LNCaP clone FGC (cell line): Measurements from ENCODE around the gene YOD1.

Experiments
- DNase-seq: peaks from one replicate; pipeline ENCODE4 v3.0.0-alpha.2; 2011; ENCODE audit warnings: low read depth
- H3K4me3 ChIP-seq: 2 replicates; pipeline ENCODE4 v1.5.1; 2011; ENCODE audit warnings: mild to moderate bottlenecking, low read depth, low read length, control low read depth
- CTCF ChIP-seq: IDR thresholded peaks from 2 replicates; pipeline ENCODE4 v1.5.1; 2012; ENCODE audit warnings: mild to moderate bottlenecking; ENCODE audit not compliant: control insufficient read depth, insufficient read depth; ENCODE audit errors: extremely low read depth

The YOD1 gene

GRCh38 chr1:207032528-207033017 is 18.4 kb downstream of the YOD1 start, which contains the start of gene C1orf116:
C1orf116 (minus strand) TSS chr1:207032756; CDS start chr1:207027598, 5,158 bp downstream.
- no peak for TF ChIP-seq CTCF
- DNase-seq: peak; percentile 99
- peak within 1 kb of the TSS; percentile 63 for H3K4me3 ChIP-seq

GRCh38 chr1:207031632-207032264 is 19.3 kb downstream of the YOD1 start:
- peak overlapping the region; percentile 63 for H3K4me3 ChIP-seq
- peak; percentile 99 for DNase-seq

GRCh38 chr1:207031016-207031415 is 20.0 kb downstream of the YOD1 start:
- TF ChIP-seq CTCF: no peak
- peak overlapping the region; percentile 63 for H3K4me3 ChIP-seq
- no peak for DNase-seq

More at GRCh38 chr1:207031632-207032264, 19.3 kb downstream of the YOD1 start:
- TF ChIP-seq CTCF: no peak

GRCh38 chr1:207030522-207031009 is 20.4 kb downstream of the YOD1 start:
- peak overlapping the region; percentile 63 for H3K4me3 ChIP-seq
- no peak for TF ChIP-seq CTCF
- DNase-seq: no peak

GRCh38 chr1:207029701-207030521 is 21.1 kb downstream of the YOD1 start:
- no peak for TF ChIP-seq CTCF
- no peak for DNase-seq
- peak overlapping the region; percentile 63 for H3K4me3 ChIP-seq

GRCh38 chr1:207028884-207029650 is 21.9 kb downstream of the YOD1 start:
- peak overlapping the region; percentile 63 for H3K4me3 ChIP-seq
- no peak for TF ChIP-seq CTCF
- peak; percentile 88 for DNase-seq
